Kidney capillary endothelial cell (primary cell): Measurements from ENCODE around the gene SLC37A1.

ENCODE experiments used
- DNase-seq: peaks from one replicate; pipeline ENCODE4 v3.0.0-alpha.2; 2018; ENCODE audit warnings: low spot score

Gene SLC37A1

GRCh38 chr21:42527489-42528158 is 14.0 kb downstream of the SLC37A1 start:
- no peak for DNase-seq

GRCh38 chr21:42530167-42530518 is 16.5 kb downstream of the SLC37A1 start:
- DNase-seq: no peak

GRCh38 chr21:42531771-42532170 is 18.1 kb downstream of the SLC37A1 start:
- no peak for DNase-seq

- no peak for DNase-seq
Observed at GRCh38 chr21:42532466-42533181, 19.0 kb downstream of the SLC37A1 start.

- DNase-seq: no peak
Observed at GRCh38 chr21:42533306-42533962, 19.8 kb downstream of the SLC37A1 start.

- no peak for DNase-seq
Observed at GRCh38 chr21:42533963-42534355, 20.3 kb downstream of the SLC37A1 start.

- DNase-seq: no peak
Observed at GRCh38 chr21:42534421-42535378, 21.0 kb downstream of the SLC37A1 start.

GRCh38 chr21:42535602-42536171 is 22.0 kb downstream of the SLC37A1 start:
- DNase-seq: no peak

- DNase-seq: no peak
Observed at GRCh38 chr21:42536601-42537000, 22.9 kb downstream of the SLC37A1 start.

- DNase-seq: no peak
Observed at GRCh38 chr21:42537106-42537742, 23.6 kb downstream of the SLC37A1 start.

GRCh38 chr21:42538479-42539275 is 25.0 kb downstream of the SLC37A1 start:
- no peak for DNase-seq

- no peak for DNase-seq
Observed at GRCh38 chr21:42539342-42539741, 25.7 kb downstream of the SLC37A1 start.

- DNase-seq: no peak
Observed at GRCh38 chr21:42539931-42540343, 26.3 kb downstream of the SLC37A1 start.

GRCh38 chr21:42540396-42540795 is 26.7 kb downstream of the SLC37A1 start:
- no peak for DNase-seq

GRCh38 chr21:42541174-42541573 is 27.5 kb downstream of the SLC37A1 start:
- DNase-seq: no peak

GRCh38 chr21:42541618-42542017 is 28.0 kb downstream of the SLC37A1 start:
- DNase-seq: no peak

GRCh38 chr21:42542196-42542595 is 28.5 kb downstream of the SLC37A1 start:
- DNase-seq: no peak

GRCh38 chr21:42542596-42542995 is 28.9 kb downstream of the SLC37A1 start:
- DNase-seq: no peak

- no peak for DNase-seq
Observed at GRCh38 chr21:42543106-42543847, 29.6 kb downstream of the SLC37A1 start.

GRCh38 chr21:42544544-42544943 is 30.9 kb downstream of the SLC37A1 start:
- no peak for DNase-seq
